HG03060 (cell line): ENCODE results near the gene PLCXD1.
"Not testable (repeated sequence)": the region's sequence is repeated elsewhere in the genome, so short reads cannot be mapped to it uniquely, and the experiment has no call there.

Experiments
- ATAC-seq: cut with Tn5 transposase; IDR thresholded peaks from one replicate; pipeline ENCODE4 v1.9.1; 2021; ENCODE audit warnings: low read depth, moderate number of reproducible peaks; ENCODE audit not compliant: unreplicated experiment

PLCXD1 gene

GRCh38 chrX:261919-262352 is 19.2 kb upstream of the PLCXD1 start:
- ATAC-seq: no peak

- ATAC-seq: no peak
Observed at GRCh38 chrX:262381-262909, 18.7 kb upstream of the PLCXD1 start.

DNA sequence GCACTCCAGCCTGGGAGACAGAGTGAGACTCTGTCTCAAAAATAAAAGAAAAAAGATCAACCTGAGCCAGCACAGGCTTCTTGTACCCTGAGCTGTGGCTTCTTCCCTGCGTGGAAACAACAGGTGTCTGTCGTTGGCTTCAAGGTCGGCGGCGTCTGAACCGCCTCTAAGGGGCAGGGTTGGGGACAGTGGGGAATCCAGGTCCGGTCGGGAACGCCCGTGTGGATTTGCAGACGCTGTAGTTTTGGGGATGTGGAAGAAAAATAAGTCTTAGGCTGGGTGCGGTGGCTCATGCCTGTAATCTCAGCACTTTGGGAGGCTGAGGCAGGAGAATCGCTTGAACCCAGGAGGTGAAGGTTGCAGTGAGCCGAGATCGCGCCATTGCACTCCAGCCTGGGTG is 17.2 kb upstream of the PLCXD1 start:
- ATAC-seq: not testable (repeated sequence)

GRCh38 chrX:264634-265455 is 16.3 kb upstream of the PLCXD1 start:
- ATAC-seq: no peak

GRCh38 chrX:265502-265901 is 15.7 kb upstream of the PLCXD1 start:
- ATAC-seq: no peak

DNA sequence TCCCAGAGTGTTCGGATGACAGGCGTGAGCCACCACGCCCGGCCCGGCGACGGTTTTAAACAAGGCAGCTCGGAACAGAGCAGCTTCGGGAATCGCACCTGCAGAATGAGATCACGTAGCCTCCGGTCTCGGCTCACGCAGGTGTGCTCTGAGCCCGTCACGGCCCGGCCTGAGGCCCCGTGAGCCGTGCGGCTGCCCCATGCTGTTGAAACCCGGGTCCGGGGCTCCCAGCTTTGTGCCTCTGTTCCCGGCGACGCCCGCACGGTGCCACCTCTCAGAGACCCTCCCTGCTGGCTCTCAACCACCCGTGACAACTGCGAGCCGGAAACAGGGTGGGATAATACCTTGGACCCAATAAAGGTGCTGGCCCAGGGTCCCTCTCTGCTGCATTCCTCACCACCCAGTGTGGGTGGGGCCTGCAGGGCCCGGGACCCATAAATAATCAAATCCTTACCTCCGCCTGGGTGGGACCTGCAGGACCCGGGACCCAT is 13.4 kb upstream of the PLCXD1 start:
- ATAC-seq: no peak

DNA sequence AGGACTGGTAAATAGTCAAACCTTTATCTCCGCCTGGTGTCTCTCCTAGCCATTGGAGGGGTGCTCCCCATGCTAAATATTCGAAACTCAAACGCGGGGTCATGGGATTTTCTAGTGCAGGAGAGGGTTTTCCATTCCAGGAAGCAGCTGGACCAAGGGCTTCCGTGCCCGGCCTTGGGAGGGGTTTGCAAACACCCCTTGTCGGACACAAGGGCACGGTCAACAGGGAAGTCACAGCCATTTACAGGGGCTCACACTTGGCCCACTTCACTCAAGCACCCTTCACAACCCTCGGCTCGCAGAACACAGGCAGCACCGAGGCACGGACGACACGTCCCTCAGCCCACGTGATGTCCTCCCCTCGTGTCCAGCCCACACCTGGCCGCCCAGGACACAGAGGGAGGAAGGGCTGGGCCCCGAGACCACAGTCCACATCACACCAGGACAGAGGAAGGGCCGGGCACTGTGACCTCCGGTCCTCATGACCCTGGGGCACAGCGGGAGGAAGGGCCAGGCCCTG is 10.3 kb upstream of the PLCXD1 start:
- ATAC-seq: no peak

- no peak for ATAC-seq
Observed at GRCh38 chrX:274904-275475, 6.2 kb upstream of the PLCXD1 start.

DNA sequence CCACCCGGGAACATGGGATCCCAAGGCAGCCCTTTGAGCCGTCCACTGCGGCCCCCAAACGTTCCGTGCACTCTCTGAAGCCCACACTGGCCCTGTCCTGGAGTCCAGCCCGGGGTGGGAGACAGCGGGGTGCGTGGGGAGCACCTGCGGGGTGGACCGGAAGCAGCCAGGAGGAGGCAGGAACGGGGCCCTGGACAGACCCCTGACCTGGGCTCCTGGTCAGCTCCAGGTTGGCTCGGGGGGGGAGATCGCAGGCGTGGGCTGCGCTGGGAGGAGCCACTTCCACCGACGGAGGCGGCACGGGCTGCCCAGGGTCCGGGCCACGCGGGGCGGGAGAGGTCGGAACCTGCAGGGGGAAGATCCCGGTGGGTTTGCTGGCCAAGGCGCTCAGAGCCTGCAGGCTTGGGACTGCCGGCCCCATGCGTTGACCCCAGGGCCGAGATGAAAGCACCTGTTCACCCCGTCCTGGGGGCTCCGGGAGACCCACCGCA is 5.7 kb upstream of the PLCXD1 start:
- no peak for ATAC-seq

- no peak for ATAC-seq
Observed at GRCh38 chrX:275967-276580, 5.1 kb upstream of the PLCXD1 start.

- ATAC-seq: no peak
Observed at GRCh38 chrX:276581-277201, 4.5 kb upstream of the PLCXD1 start.

GRCh38 chrX:279757-280604 is 1.2 kb upstream of the PLCXD1 start:
- not testable (repeated sequence) for ATAC-seq

DNA sequence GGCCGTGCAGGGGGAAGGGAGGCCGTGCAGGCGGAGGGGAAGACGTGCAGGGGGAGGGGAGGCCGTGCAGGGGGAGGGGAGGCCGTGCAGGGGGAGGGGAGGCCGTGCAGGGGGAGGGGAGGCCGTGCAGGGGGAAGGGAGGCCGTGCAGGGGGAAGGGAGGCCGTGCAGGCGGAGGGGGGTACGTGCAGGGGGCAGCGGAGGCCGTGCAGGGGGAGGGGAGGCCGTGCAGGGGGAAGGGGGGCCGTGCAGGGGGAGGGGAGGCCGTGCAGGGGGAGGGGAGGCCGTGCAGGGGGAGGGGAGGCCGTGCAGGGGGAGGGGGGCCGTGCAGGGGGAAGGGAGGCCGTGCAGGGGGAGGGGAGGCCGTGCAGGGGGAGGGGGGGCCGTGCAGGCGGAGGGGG is 459 bp upstream of the PLCXD1 start:
- not testable (repeated sequence) for ATAC-seq

DNA sequence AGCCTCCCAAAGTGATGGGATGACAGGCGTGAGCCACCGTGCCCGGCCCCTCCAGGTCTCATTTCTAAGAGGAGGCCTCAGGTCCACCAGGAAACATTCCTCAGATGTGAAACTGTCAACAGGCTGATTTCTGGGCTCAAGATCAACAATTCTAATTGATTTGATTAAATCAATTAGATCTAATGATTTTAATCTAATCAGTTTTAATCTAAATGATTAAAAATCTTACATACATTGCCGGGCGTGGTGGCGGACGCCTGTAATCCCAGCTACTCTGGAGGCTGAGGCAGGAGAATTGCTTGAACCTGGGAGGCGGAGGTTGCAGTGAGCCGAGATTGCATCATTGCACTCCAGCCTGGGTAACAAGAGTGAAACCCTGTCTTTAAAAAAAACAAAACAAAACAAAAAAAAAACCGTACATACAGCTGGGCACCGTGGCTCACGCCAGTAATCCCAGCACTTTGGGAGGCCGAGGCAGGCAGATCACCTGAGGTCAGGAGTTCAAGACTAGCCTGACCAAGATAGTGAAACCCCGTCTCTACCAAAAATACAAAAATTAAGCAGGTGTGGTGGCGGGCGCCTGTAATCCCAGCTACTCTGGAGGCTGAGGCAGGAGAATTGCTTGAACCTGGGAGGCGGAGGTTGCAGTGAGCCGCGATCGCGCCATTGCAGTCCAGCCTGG is 960 bp downstream of the PLCXD1 start:
- not testable (repeated sequence) for ATAC-seq

DNA sequence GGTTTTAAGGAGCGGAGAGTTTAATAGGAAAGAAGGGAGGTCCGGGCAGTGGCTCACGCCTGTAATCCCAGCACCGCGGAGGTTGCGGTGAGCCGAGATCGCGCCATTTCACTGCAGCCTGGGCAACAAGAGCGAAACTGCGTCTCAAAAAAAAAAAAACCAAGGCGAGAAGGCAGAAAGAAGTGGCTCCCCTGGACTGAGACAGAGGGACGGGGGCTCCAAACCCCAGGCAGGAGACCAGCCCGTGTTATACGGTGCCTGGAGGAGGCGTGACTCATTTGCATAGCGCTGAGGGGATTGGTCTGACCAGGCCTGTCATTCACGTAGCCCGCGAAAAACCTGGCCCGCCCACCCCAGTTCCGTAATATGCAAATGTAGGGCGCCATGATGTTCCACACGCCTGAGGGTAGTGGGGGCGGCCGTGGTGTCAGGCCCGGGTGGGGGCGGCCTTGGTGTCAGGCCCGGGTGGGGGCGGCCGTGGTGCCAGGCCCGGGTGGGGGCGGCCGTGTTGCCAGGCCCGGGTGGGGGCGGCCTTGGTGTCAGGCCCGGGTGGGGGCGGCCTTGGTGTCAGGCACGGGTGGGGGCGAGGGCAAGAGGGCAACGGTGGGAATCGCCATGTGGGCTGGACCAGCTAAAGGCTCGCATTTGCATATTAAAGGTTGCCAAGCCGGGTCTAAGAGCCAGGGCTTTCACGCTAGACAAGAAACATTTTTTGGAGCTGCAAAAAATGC is 2.1 kb downstream of the PLCXD1 start:
- peak; percentile 98 for ATAC-seq

DNA sequence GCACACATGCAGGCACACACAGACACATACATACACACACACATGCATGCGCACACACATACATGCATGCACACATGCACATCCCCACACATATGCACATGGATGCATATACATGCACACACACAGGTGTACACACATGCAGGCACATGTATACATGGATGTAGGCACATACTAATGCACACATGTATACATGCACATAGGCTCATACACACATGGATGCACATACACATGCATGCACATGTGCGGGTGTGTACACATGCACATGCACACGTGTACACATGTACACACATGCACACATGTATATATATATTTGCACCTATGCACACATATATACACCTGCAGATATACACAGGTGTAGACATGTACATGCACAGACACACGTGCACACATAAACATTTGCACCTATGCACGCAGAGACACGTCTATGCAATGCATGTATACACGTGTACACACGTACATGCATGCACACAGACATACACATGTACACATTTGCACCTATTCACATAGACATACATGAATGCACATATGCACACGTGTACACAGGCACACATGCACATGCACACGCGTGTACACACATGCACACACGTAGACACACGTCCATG is 4.0 kb downstream of the PLCXD1 start:
- no peak for ATAC-seq

- ATAC-seq: no peak
Observed at GRCh38 chrX:287670-288069, 6.5 kb downstream of the PLCXD1 start.

DNA sequence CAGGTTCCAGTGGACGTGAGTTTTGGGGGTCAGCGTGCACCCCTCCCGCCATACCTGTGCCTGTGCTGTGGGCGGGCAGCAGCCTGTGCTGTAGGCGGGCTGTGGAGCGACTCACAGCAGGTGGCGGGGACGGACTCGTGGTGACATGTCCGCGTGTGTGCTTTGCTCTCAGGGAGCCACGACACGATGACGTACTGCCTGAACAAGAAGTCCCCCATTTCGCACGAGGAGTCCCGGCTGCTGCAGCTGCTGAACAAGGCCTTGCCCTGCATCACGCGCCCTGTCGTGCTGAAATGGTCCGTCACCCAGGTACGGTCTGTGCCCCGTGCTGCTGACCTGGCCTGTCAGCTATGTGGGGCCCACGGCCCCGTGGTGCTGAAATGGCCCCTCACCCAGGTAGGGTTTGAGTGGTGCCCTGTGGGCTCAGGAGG is 7.4 kb downstream of the PLCXD1 start:
- no peak for ATAC-seq
